Duodenal mucosa (tissue), 2 donors: ENCODE measurements around the gene WWOX.
A peak's percentile ranks its signal among the peaks of the same experiment; 100 is the strongest.

ENCODE experiments used
- H3K27ac ChIP-seq: one replicate; pipeline ENCODE4 v1.7.0; 2013; ENCODE audit warnings: low read depth, low read length
- H3K27me3 ChIP-seq, 2 donors: one replicate each; pipeline ENCODE4 v1.7.0; 2013; ENCODE audit warnings: low read length in 2 of 2, control low read depth in 1 of 2; ENCODE audit not compliant: insufficient read depth in 2 of 2, control insufficient read depth in 1 of 2
- H3K36me3 ChIP-seq, 2 donors: one replicate each; pipeline ENCODE4 v1.7.0; 2013; ENCODE audit warnings: low read length in 2 of 2, control low read depth in 1 of 2; ENCODE audit not compliant: insufficient read depth in 2 of 2, control insufficient read depth in 1 of 2
- H3K4me1 ChIP-seq, 2 donors: one replicate each; pipeline ENCODE4 v1.7.0; 2013; ENCODE audit warnings: low read length in 2 of 2, control low read depth in 1 of 2; ENCODE audit not compliant: insufficient read depth in 2 of 2, control insufficient read depth in 1 of 2
- H3K4me3 ChIP-seq, 2 donors: one replicate each; pipeline ENCODE4 v1.7.0; 2013; ENCODE audit warnings: low read length in 2 of 2, low read depth in 1 of 2
- H3K9ac ChIP-seq, 2 donors: one replicate each; pipeline ENCODE4 v1.7.0; 2013; ENCODE audit warnings: low read length in 2 of 2, low read depth in 1 of 2
- H3K9me3 ChIP-seq, 2 donors: one replicate each; pipeline ENCODE4 v1.7.0; 2013; ENCODE audit warnings: low read length in 2 of 2, control low read depth in 1 of 2; ENCODE audit not compliant: control insufficient read depth in 1 of 2

The WWOX gene

DNA sequence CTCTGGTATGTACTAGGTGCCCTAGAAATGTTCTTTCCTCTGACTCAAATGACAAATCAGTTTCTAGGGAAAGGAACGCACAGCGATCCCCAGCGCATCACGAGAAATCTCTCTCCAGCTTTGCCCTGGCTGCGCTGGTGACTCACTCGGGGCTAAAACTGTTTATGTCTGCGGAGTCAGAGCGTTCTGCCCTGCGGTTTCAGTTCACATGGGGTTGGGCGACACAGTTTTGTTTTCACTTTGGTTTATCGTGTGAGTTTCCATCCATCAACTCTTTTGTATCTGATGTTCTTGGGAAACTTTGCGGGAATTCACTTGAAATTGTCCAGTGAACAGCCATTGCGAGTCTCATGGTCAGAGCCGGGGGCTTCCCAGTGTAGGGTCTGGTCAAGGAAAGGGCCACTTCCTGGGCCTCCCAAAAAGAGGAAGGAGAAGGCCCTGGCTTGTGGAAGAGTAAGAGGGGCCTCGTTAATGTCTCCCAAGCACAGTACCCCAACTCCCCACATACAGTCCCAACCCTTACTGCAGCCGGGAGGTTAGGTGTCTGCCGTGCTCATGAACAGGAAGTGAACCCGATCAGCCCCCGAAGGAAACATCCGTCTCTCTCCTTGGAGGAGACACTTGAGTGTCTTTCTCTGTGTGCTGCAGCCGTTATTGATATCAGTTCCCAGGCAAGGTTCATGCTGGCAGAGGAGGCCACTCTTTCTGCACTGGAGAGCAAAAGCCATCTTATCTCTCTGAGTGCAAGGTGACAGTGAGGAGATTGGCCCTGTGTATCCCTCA lies 643.2 kb downstream of the WWOX start:
- Histone ChIP-seq H3K36me3 (no peaks in the 10 kb centered on the region), H3K9me3 (no peaks in the 10 kb centered on the region), H3K4me1 (peaks cover 3 to 4% of the 10 kb centered on the region in 2 donors), H3K27ac (peak overlapping the region; percentile 70), H3K27me3 (no peaks in the 10 kb centered on the region), H3K9ac (peak overlapping the region; percentile 0 to 9), H3K4me3 (peak overlapping the region; percentile 20 to 33)

GRCh38 chr16:78743556-78743955 lies 644.1 kb downstream of the WWOX start:
- Histone ChIP-seq H3K4me3 (no peak overlapping the region), H3K4me1 (peaks cover 3 to 4% of the 10 kb centered on the region in 2 donors), H3K27ac (no peak overlapping the region), H3K9ac (no peak overlapping the region), H3K27me3 (no peaks in the 10 kb centered on the region), H3K36me3 (no peaks in the 10 kb centered on the region), H3K9me3 (no peaks in the 10 kb centered on the region)

DNA sequence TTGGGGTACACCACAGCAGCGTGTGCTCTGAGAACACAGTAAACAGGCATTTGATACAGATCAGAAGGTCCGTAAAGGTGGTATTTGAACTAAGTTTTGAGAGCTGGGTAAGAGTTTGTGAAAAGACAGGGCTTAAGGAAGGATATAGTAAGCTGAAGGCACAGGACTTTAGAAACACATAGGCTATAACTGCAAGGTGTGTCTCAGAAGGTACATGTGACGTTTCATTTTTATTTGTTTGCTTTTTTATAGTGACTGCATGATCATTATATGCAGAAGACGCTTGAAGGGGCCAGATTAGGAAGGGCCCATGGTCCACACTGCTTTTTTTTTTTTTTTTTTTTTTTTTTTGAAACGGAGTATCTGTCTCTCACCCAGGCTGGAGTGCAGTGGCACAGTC lies 644.6 kb downstream of the WWOX start:
- H3K36me3 ChIP-seq = no peaks in the 10 kb centered on the region
- H3K9me3 ChIP-seq = no peaks in the 10 kb centered on the region
- no peak overlapping the region for H3K27ac ChIP-seq
- no peaks in the 10 kb centered on the region for H3K27me3 ChIP-seq
- H3K9ac ChIP-seq = no peak overlapping the region
- peaks cover 3 to 4% of the 10 kb centered on the region in 2 donors for H3K4me1 ChIP-seq
- H3K4me3 ChIP-seq = no peak overlapping the region

- H3K9ac ChIP-seq = no peak overlapping the region
- no peaks in the 10 kb centered on the region for H3K27me3 ChIP-seq
- H3K36me3 ChIP-seq = no peaks in the 10 kb centered on the region
- H3K4me3 ChIP-seq = no peak overlapping the region
- H3K27ac ChIP-seq = no peak overlapping the region
- no peaks in the 10 kb centered on the region for H3K9me3 ChIP-seq
- peaks cover 3 to 4% of the 10 kb centered on the region in 2 donors for H3K4me1 ChIP-seq
These were observed 645.3 kb downstream of the WWOX start for GRCh38 chr16:78744796-78745107.

GRCh38 chr16:78745108-78746019 lies 645.9 kb downstream of the WWOX start:
- peaks cover 3 to 4% of the 10 kb centered on the region in 2 donors for H3K4me1 ChIP-seq
- no peak overlapping the region for H3K27ac ChIP-seq
- H3K4me3 ChIP-seq = no peak overlapping the region
- no peaks in the 10 kb centered on the region for H3K9me3 ChIP-seq
- no peak overlapping the region for H3K9ac ChIP-seq
- H3K27me3 ChIP-seq = no peaks in the 10 kb centered on the region
- no peaks in the 10 kb centered on the region for H3K36me3 ChIP-seq

DNA sequence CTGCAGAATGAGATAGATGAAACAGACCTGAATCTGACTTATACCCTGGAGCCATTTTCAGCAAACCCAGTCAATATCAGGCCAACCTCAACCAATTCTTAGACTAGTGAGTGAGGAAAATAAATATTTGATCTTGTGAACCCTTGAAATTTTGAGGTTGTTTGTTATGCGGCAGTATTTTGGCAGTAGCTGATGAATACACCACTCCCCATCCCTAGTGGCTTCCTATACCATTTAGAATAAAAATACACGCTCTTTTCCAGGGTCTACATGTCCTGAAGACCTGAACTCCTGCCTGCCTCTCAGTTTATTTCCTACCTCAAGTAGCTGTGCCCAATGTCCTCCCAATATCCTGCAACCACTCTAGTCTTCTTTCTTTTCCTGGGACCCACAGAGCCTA lies 647.3 kb downstream of the WWOX start:
- peaks cover 3 to 4% of the 10 kb centered on the region in 2 donors for H3K4me1 ChIP-seq
- no peaks in the 10 kb centered on the region for H3K27me3 ChIP-seq
- no peak overlapping the region for H3K9ac ChIP-seq
- no peak overlapping the region for H3K4me3 ChIP-seq
- H3K27ac ChIP-seq = no peak overlapping the region
- no peaks in the 10 kb centered on the region for H3K36me3 ChIP-seq
- no peaks in the 10 kb centered on the region for H3K9me3 ChIP-seq

DNA sequence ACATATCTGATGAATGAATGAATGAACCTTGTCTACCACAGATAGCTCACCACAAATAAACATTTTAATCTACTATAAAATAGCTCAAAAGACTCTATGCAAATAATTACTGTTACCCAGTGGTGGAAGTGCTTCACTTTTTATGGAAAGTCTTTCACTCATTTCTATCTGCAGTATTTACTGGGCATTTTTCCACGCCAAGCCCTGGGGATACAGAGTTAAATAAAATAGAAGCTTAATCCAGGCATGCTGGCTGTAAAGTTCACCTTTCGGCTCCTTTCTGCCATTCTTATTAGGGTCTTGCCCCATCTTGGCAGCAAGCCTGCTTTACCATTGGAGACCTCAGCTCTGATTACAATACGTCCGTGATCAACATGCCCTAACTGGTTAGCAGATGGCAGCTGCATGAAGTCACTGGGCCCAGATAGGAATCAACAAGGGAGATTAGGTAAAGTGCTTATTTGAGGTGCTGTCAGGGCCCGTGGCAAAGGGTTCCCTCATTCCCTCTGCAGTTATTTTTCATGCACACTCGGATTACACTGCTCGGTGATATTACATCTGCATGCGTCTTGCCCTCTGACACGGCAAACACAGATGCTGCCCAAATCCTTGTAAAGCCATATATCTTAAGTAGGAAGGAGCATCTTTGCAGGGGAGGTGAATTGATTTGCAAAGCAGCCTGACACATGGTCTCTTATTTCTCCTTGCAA lies 648.9 kb downstream of the WWOX start:
- no peak overlapping the region for H3K9ac ChIP-seq
- no peaks in the 10 kb centered on the region for H3K9me3 ChIP-seq
- H3K27ac ChIP-seq = no peak overlapping the region
- H3K4me1 ChIP-seq = peaks cover 0 to 3% of the 10 kb centered on the region in 2 donors
- no peaks in the 10 kb centered on the region for H3K27me3 ChIP-seq
- no peak overlapping the region for H3K4me3 ChIP-seq
- H3K36me3 ChIP-seq = no peaks in the 10 kb centered on the region

- Histone ChIP-seq H3K4me1 (peaks cover 0 to 3% of the 10 kb centered on the region in 2 donors), H3K27me3 (no peaks in the 10 kb centered on the region), H3K9ac (no peak overlapping the region), H3K36me3 (no peaks in the 10 kb centered on the region), H3K4me3 (no peak overlapping the region), H3K9me3 (no peaks in the 10 kb centered on the region), H3K27ac (no peak overlapping the region)
These were observed 650.4 kb downstream of the WWOX start for GRCh38 chr16:78749745-78750268.

GRCh38 chr16:78750611-78751010 lies 651.2 kb downstream of the WWOX start:
- Histone ChIP-seq H3K36me3 (no peaks in the 10 kb centered on the region), H3K9ac (no peak overlapping the region), H3K9me3 (no peaks in the 10 kb centered on the region), H3K4me1 (peaks cover 0 to 3% of the 10 kb centered on the region in 2 donors), H3K27ac (no peak overlapping the region), H3K27me3 (no peaks in the 10 kb centered on the region), H3K4me3 (no peak overlapping the region)
